Iris pigment epithelial cell (primary cell): ENCODE data around the gene SEMA3A.
"Not testable (repeated sequence)": the region's sequence is repeated elsewhere in the genome, so short reads cannot be mapped to it uniquely, and the experiment has no call there.

ENCODE experiments used
- DNase-seq: peaks from one replicate; pipeline ENCODE4 v3.0.0-alpha.2; 2011; ENCODE audit warnings: low read depth

SEMA3A gene

GRCh38 chr7:84194484-84195271, at the start of gene SEMA3A:
Gene SEMA3A, minus strand, starts transcription at chr7:84194789. Its CDS starts 203 bp downstream, at chr7:84194586.
- DNase-seq = peak; percentile 89

GRCh38 chr7:84243037-84243436, 48.4 kb upstream of the SEMA3A start:
- DNase-seq = not testable (repeated sequence)

GRCh38 chr7:84238596-84238995, 44.0 kb upstream of the SEMA3A start:
- no peak for DNase-seq

- peak; percentile 94 for DNase-seq
Observed at GRCh38 chr7:84237533-84238173, 43.1 kb upstream of the SEMA3A start.

GRCh38 chr7:84236398-84236797, 41.8 kb upstream of the SEMA3A start:
- peak; percentile 63 for DNase-seq

GRCh38 chr7:84232646-84233045, 38.1 kb upstream of the SEMA3A start:
- DNase-seq = peak; percentile 96

- DNase-seq = peak; percentile 62
Observed at GRCh38 chr7:84231157-84231556, 36.6 kb upstream of the SEMA3A start.

GRCh38 chr7:84230491-84230890, 35.9 kb upstream of the SEMA3A start:
- no peak for DNase-seq

- no peak for DNase-seq
Observed at GRCh38 chr7:84228526-84228925, 33.9 kb upstream of the SEMA3A start.

GRCh38 chr7:84226759-84227158, 32.2 kb upstream of the SEMA3A start:
- no peak for DNase-seq

- DNase-seq = no peak
Observed at GRCh38 chr7:84224505-84224904, 29.9 kb upstream of the SEMA3A start.

- DNase-seq = peak; percentile 49
Observed at GRCh38 chr7:84219310-84219709, 24.7 kb upstream of the SEMA3A start.

- peak; percentile 91 for DNase-seq
Observed at GRCh38 chr7:84218681-84219080, 24.1 kb upstream of the SEMA3A start.

- DNase-seq = no peak
Observed at GRCh38 chr7:84216472-84216871, 21.9 kb upstream of the SEMA3A start.

GRCh38 chr7:84214757-84215156, 20.2 kb upstream of the SEMA3A start:
- DNase-seq = not testable (repeated sequence)

- DNase-seq = no peak
Observed at GRCh38 chr7:84210301-84210700, 15.7 kb upstream of the SEMA3A start.

GRCh38 chr7:84209006-84209405, 14.4 kb upstream of the SEMA3A start:
- no peak for DNase-seq

- DNase-seq = no peak
Observed at GRCh38 chr7:84207615-84208014, 13.0 kb upstream of the SEMA3A start.

GRCh38 chr7:84207025-84207424, 12.4 kb upstream of the SEMA3A start:
- DNase-seq = no peak

- DNase-seq = peak; percentile 66
Observed at GRCh38 chr7:84204655-84205054, 10.1 kb upstream of the SEMA3A start.

- no peak for DNase-seq
Observed at GRCh38 chr7:84202855-84203254, 8.3 kb upstream of the SEMA3A start.

GRCh38 chr7:84200859-84201258, 6.3 kb upstream of the SEMA3A start:
- DNase-seq = peak; percentile 82

GRCh38 chr7:84199216-84199615, 4.6 kb upstream of the SEMA3A start:
- DNase-seq = no peak

GRCh38 chr7:84196084-84196503, 1.5 kb upstream of the SEMA3A start:
- peak; percentile 72 for DNase-seq
